HG03066 (cell line): ENCODE measurements around the gene PIP4K2A.

Experiments
- ATAC-seq: cut with Tn5 transposase; IDR thresholded peaks from one replicate; pipeline ENCODE4 v1.9.1; 2021; ENCODE audit warnings: low read depth; ENCODE audit not compliant: unreplicated experiment

The PIP4K2A gene

DNA sequence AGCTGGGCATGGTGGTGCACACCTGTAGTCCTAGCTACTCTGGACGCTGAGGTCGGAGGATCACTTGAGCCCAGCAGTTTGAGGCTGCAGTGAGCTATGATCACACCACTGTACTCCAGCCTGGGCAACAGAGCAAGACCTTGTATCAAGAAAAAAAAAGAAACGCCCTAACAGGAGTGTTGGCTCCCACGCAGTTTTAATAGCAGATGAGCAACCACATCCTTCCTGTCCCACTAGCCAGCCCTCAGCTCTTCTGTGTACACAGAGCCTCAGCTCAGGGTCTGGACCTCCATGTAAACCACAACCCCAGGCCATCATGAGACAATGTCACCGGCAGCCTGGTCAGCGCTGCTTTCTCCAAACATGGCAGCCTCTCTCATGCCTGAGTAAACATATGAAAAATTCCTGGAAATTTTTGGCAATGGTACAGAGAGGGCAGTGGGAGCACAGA, 108.2 kb downstream of the PIP4K2A start:
- ATAC-seq = peak; percentile 96

GRCh38 chr10:22605168-22605567, 109.2 kb downstream of the PIP4K2A start:
- no peak for ATAC-seq

DNA sequence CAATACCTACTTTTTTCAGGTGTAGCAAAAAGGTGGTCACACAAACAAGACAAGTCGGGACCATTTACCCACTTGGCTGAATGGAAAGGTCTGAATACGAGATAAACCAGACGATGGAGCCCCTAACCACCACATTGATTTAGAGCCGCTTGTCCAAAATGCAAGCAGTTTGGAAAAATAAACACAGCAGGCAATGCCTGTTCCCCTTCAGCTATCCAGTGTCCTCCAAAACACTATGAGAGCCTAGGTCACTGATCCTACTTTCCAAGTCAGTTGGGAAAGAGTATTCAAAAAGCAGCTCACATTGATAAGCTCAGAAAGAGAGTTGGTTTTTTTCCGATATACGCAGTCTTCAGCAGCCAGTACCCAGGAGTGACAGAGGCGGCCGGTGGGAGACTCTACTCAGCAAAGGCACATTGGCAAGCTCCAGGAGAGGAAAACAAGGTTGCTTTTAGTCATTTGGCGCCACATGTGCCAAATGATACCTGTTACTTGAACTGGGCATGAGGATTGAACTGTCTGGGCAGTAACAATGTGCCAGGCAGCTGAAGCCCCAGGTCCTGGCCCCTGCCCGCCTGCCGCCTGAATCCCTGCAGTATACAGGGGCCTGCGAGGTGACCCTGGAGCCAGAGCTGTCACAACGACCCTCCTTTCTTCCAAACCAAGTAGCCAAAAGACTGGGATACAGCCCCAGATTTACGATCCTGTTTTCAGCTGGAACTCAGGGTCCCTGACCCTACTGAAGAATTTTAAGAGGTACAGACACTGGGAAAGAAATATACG, 109.8 kb downstream of the PIP4K2A start:
- ATAC-seq = no peak

GRCh38 chr10:22603581-22603980, 110.8 kb downstream of the PIP4K2A start:
- ATAC-seq = no peak

DNA sequence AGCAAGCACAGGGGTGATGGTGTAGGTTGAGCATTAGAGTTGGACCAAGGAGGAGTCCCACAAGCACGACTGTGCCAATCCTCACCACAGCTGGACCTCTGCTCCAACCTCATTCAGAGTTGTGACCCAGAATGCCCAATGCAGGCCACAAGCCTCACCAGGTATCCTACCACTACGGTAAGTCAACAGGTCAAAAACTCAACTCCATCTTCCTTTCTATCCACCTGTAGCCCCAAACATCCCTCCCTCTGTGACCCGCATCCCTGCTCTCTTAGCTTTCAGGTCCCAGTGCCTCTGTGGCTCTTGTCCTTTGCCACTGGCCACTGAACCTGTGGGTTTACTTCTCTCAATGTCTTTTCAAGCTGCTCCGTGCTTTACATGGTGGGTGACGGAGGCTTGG, 112.8 kb downstream of the PIP4K2A start:
- no peak for ATAC-seq

GRCh38 chr10:22599636-22600228, 114.6 kb downstream of the PIP4K2A start:
- ATAC-seq = no peak

DNA sequence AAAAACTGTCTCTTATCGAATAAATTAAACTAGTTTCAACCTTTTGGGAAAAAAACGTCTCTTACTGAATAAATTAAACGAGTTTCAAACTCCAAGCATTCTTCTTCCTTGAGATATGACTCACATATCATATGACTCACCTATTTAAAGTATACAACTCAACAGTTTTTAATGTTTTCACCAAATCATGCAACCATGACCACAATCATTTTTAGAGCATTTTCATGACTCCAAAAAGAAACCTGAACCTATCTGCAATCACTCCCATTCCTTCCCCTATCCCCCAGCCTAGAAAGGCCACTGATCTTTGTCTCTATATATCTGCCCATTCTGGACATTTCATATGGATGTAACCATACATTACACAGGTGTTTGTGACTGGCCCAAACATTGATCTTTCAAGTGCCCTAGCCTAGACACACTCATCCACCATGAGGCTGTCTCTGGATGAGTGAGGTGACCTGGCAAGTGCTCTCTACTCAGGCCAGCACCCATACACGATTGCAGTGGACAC, 115.3 kb downstream of the PIP4K2A start:
- peak; percentile 33 for ATAC-seq

GRCh38 chr10:22598478-22598877, 115.9 kb downstream of the PIP4K2A start:
- ATAC-seq = no peak

- peak; percentile 54 for ATAC-seq
These were observed 117.2 kb downstream of the PIP4K2A start for GRCh38 chr10:22597138-22597537.

DNA sequence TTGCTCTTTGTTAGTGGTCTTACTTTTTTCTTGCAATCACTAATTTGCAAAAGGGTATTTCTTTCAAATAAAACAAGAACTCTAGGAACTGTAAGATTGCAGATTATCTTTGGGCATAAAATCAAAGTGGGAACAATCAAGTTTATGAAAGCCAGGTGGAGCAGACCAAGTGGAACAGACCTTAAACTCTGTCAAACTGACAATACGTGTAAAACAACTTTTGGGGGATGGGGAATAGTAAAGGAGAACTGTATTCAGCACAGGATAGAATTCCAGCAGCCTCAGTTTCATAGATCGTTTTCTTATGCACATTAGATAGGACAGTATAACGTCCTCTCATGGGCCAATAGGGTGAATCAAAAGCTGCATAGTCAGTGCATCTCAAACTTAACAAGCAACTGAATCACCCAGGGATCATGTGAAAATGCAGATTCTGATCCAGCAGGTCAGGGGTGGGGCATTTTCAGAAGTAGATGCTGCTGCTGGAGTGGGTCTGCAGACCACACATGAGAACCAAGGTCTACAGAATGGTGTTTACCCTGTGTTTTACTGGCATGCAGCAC, 120.7 kb downstream of the PIP4K2A start:
- no peak for ATAC-seq

- ATAC-seq = no peak
These were observed 121.4 kb downstream of the PIP4K2A start for GRCh38 chr10:22593026-22593425.

GRCh38 chr10:22589851-22590514, 124.4 kb downstream of the PIP4K2A start:
- ATAC-seq = no peak

DNA sequence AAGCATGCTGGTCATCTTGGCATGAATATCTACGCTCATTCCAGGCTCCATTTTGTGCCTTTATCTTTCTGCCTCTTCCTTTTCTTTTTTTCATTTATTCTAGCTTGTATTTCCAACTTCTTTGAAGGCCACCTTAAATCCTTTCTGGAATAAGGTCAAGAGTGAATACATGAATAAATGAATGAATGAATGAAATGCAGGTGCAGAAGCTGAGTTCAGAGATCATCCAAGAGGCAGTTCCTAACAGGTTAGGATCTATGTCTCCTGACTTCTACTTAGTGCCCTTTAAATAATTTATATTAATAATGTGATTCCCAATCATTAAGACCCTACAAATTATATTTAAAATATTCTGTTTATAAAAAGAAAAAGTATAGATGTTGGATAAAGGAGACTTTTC, 125.9 kb downstream of the PIP4K2A start:
- no peak for ATAC-seq

GRCh38 chr10:22583683-22584082, 130.7 kb downstream of the PIP4K2A start:
- no peak for ATAC-seq

- ATAC-seq = no peak
These were observed 132.9 kb downstream of the PIP4K2A start for GRCh38 chr10:22581461-22581860.

- ATAC-seq = no peak
These were observed 133.7 kb downstream of the PIP4K2A start for GRCh38 chr10:22580711-22581110.

DNA sequence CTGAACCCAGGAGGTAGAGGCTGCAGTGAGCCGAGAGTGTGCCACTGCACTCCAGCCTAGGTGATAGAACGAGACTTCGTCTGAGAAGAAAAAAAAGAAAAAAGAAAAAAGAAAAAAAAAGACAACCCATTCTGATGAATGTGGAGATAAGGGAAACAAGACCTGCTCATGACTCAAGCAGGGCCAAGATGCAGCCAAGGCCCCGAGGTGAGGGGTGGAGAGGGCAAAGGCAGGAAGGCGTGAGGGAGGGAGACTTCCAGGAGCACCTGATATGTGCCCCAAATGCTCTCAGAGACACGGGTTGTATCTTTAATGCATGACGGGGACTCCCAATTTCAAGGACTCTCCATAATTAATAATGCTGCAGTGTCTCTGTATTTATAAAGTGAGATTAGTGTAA, 134.6 kb downstream of the PIP4K2A start:
- ATAC-seq = no peak

- ATAC-seq = peak; percentile 61
These were observed 140.4 kb downstream of the PIP4K2A start for GRCh38 chr10:22573820-22574569.

GRCh38 chr10:22570733-22571430, 143.5 kb downstream of the PIP4K2A start:
- ATAC-seq = no peak

- no peak for ATAC-seq
These were observed 144.1 kb downstream of the PIP4K2A start for GRCh38 chr10:22570234-22570633.
